HG02610 (cell line): ENCODE results near the gene SGTA.

Experiments used
- ATAC-seq: cut with Tn5 transposase; IDR thresholded peaks from one replicate; pipeline ENCODE4 v1.9.1; 2021; ENCODE audit warnings: mild to moderate bottlenecking, moderate library complexity; ENCODE audit not compliant: unreplicated experiment

The SGTA gene

GRCh38 chr19:2731181-2731995, 51.7 kb downstream of the SGTA start:
- no peak for ATAC-seq

- no peak for ATAC-seq
Observed at GRCh38 chr19:2729943-2730818, 52.9 kb downstream of the SGTA start.

GRCh38 chr19:2728783-2729387, 54.2 kb downstream of the SGTA start:
- no peak for ATAC-seq

GRCh38 chr19:2727640-2727944, 55.5 kb downstream of the SGTA start:
- ATAC-seq: no peak

GRCh38 chr19:2726904-2727639, 56.0 kb downstream of the SGTA start:
- ATAC-seq: no peak

- ATAC-seq: no peak
Observed at GRCh38 chr19:2726160-2726855, 56.8 kb downstream of the SGTA start.

GRCh38 chr19:2724148-2724557, 58.9 kb downstream of the SGTA start:
- ATAC-seq: no peak

GRCh38 chr19:2723747-2724146, 59.3 kb downstream of the SGTA start:
- ATAC-seq: no peak

GRCh38 chr19:2723345-2723715, 59.7 kb downstream of the SGTA start:
- ATAC-seq: no peak

- ATAC-seq: no peak
Observed at GRCh38 chr19:2722541-2723344, 60.3 kb downstream of the SGTA start.

- no peak for ATAC-seq
Observed at GRCh38 chr19:2721570-2722540, 61.2 kb downstream of the SGTA start.

- ATAC-seq: no peak
Observed at GRCh38 chr19:2720777-2721569, 62.1 kb downstream of the SGTA start, which contains the start of gene DIRAS1. TSS of gene DIRAS1 (minus strand) at chr19:2721372. CDS start at chr19:2717806, 3,566 bp downstream.

- ATAC-seq: no peak
Observed at GRCh38 chr19:2719920-2720776, 62.9 kb downstream of the SGTA start.

GRCh38 chr19:2719232-2719735, 63.8 kb downstream of the SGTA start:
- no peak for ATAC-seq

- ATAC-seq: no peak
Observed at GRCh38 chr19:2717638-2718541, 65.2 kb downstream of the SGTA start.
